ENCODE results near the gene CDC14A.
A peak's percentile ranks its signal among the peaks of the same experiment; 100 is the strongest.

- TF ChIP-seq CTCF (IDR thresholded peaks at IDR 0.05; ENCODE audit: insufficient read depth, low read length): no peak
- TF ChIP-seq POLR2AphosphoS5 (IDR thresholded peaks at IDR 0.05; ENCODE audit: low read depth): peak; percentile 48
- TF ChIP-seq GABPA (IDR thresholded peaks at IDR 0.05; ENCODE audit: low read depth): no peak
- no peak for TF ChIP-seq REST (IDR thresholded peaks at IDR 0.05; ENCODE audit: insufficient replicate concordance, low read depth)
These were observed 1.0 kb upstream of the CDC14A start for GRCh38 chr1:100351095-100351887.
